ENCODE data around the gene APOBEC3B.

- TF ChIP-seq, protein P1, sequence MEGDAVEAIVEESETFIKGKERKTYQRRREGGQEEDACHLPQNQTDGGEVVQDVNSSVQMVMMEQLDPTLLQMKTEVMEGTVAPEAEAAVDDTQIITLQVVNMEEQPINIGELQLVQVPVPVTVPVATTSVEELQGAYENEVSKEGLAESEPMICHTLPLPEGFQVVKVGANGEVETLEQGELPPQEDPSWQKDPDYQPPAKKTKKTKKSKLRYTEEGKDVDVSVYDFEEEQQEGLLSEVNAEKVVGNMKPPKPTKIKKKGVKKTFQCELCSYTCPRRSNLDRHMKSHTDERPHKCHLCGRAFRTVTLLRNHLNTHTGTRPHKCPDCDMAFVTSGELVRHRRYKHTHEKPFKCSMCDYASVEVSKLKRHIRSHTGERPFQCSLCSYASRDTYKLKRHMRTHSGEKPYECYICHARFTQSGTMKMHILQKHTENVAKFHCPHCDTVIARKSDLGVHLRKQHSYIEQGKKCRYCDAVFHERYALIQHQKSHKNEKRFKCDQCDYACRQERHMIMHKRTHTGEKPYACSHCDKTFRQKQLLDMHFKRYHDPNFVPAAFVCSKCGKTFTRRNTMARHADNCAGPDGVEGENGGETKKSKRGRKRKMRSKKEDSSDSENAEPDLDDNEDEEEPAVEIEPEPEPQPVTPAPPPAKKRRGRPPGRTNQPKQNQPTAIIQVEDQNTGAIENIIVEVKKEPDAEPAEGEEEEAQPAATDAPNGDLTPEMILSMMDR (IDR thresholded peaks at IDR 0.05) = no peak
- TF ChIP-seq ZFX (IDR thresholded peaks at IDR 0.05; ENCODE audit: borderline replicate concordance) = no peak
These were observed 45.1 kb upstream of the APOBEC3B start for GRCh38 chr22:38937036-38937435.
